ENCODE data around the gene KBTBD8.

DNA sequence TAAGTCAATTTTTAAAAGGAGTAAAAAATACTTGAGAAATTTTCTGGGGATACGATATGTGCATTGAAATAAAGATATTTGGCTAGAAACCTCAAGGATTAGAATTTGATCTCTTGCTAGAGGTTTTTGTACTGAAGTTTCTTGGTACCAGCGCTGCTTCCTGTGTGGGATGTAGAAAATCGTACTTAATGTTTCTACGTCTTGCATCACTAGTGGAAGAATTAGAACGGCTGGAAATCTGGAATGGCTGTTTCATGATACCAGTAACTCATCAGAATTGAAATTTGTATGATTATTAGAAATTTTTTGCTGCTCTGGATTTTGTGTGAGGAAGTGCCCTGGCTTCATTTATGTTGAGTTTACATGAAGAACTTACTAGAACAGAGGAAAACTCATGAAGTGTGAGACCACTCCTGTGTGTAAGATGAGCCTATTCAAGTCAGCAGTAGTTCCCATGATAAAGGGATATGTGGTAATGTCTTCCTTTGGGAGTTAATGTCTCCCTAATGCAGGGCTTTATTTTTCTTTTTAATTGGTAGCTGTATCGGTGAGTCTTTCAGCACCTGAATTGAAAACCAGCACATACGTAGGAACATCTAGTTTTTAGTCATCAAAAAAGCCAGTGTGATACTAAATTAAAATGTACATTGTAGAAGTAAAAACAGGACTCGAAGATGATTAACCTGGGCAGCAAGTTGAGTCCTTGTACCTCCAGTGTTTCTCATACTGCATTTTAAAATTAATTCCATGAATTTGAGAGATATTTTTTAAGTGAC, 3.2 kb downstream of the KBTBD8 start:
- TF ChIP-seq, protein P1, sequence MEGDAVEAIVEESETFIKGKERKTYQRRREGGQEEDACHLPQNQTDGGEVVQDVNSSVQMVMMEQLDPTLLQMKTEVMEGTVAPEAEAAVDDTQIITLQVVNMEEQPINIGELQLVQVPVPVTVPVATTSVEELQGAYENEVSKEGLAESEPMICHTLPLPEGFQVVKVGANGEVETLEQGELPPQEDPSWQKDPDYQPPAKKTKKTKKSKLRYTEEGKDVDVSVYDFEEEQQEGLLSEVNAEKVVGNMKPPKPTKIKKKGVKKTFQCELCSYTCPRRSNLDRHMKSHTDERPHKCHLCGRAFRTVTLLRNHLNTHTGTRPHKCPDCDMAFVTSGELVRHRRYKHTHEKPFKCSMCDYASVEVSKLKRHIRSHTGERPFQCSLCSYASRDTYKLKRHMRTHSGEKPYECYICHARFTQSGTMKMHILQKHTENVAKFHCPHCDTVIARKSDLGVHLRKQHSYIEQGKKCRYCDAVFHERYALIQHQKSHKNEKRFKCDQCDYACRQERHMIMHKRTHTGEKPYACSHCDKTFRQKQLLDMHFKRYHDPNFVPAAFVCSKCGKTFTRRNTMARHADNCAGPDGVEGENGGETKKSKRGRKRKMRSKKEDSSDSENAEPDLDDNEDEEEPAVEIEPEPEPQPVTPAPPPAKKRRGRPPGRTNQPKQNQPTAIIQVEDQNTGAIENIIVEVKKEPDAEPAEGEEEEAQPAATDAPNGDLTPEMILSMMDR (IDR thresholded peaks at IDR 0.05) = no peak
- TF ChIP-seq POLR2A (IDR thresholded peaks at IDR 0.05) (no peak), POLR2AphosphoS5 (IDR thresholded peaks at IDR 0.05) (no peak), EP300 (IDR thresholded peaks at IDR 0.05) (no peak)

Data from sigmoid colon (tissue), 4 donors.